ENCODE data around the gene RAD51B.

DNA sequence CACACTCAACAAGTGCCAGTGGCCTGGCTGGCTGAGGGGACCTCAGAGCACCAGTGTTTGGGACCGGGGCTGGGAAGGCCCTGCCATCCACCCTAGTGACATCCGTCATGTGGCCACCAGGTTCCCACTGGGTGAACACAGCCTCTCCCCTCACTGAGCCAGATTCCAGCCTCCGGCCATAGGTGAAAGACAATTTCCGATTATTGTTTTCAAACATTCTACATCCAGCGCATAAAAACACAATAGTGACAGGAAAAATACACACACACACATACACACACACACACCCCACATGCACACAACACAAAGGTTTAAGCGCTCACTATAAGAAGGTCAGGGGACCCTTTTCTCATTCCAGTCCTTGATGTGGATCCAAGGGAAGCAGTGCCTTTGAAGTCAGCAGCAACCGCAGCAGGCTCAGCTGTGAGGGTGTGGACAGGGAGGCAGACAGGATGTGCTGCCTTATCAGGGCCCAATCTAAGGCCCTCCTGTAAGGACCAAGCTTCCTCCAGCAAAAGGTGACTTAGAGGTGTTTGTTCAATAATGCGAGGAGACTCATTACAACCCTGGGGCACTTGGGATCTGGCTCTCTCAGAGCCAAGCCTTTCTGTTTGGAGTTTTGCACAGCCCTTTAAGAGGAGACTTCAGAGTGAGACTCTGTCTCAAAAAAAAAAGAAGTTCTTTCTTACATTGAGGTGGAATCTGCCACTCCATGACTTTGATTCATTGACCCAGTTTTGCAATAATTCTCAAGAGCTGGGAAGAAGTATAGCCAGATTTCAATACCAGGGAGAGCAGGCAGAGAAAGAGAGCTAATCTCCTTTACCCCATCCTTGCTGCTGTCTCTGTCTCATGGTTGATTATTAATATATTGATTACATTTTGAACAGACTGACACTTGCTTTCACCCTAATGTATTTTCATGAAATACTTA, 745.5 kb downstream of the RAD51B start:
- TF ChIP-seq POLR2A (IDR thresholded peaks at IDR 0.05) (no peak), POLR2AphosphoS5 (IDR thresholded peaks at IDR 0.05) (no peak)
- TF ChIP-seq, protein P1, sequence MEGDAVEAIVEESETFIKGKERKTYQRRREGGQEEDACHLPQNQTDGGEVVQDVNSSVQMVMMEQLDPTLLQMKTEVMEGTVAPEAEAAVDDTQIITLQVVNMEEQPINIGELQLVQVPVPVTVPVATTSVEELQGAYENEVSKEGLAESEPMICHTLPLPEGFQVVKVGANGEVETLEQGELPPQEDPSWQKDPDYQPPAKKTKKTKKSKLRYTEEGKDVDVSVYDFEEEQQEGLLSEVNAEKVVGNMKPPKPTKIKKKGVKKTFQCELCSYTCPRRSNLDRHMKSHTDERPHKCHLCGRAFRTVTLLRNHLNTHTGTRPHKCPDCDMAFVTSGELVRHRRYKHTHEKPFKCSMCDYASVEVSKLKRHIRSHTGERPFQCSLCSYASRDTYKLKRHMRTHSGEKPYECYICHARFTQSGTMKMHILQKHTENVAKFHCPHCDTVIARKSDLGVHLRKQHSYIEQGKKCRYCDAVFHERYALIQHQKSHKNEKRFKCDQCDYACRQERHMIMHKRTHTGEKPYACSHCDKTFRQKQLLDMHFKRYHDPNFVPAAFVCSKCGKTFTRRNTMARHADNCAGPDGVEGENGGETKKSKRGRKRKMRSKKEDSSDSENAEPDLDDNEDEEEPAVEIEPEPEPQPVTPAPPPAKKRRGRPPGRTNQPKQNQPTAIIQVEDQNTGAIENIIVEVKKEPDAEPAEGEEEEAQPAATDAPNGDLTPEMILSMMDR (IDR thresholded peaks at IDR 0.05), result no peak

Measured in upper lobe of left lung (tissue), 4 donors.